ENCODE data around the gene IFITM2.
"Not testable (repeated sequence)": the region's sequence is repeated elsewhere in the genome, so short reads cannot be mapped to it uniquely, and the experiment has no call there.

The IFITM2 gene

DNA sequence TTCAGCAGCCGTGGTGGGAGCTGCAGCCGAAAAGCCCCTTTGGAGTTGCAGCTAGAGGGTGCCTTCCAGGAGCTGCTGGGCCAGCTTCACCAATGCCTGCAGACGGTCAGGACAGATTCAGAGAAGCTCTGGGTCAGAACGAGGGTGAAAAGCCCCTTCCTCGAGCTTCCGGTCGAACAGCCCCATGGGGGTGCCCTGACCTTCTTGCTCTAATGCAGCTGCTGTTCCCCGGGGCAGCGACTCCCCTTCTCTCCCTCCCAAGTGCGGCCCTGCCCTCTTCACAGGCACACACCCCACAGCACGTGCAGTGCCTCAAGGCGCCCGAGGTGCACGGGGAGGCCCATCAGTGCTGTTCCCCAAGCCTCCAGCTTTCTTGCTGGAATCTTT lies 22.7 kb downstream of the IFITM2 start:
- Histone ChIP-seq H3K9ac (no peak overlapping the region), H3K4me3 (ENCODE audit: low read depth, low read length) (no peak overlapping the region), H3K9me3 (ENCODE audit: control insufficient read depth, low read length) (no peaks in the 10 kb centered on the region), H3K4me2 (ENCODE audit: low read length) (no peak overlapping the region), H3K36me3 (ENCODE audit: control insufficient read depth, insufficient read depth, low read length) (no peaks in the 10 kb centered on the region), H3K79me2 (no peaks in the 10 kb centered on the region), H2AFZ (no peak overlapping the region), H3K4me1 (no peaks in the 10 kb centered on the region), H3K27me3 (ENCODE audit: control insufficient read depth, insufficient read depth, low read length) (no peaks in the 10 kb centered on the region), H3K27ac (no peak overlapping the region)
- TF ChIP-seq CTCF (IDR thresholded peaks at IDR 0.05), result no peak

DNA sequence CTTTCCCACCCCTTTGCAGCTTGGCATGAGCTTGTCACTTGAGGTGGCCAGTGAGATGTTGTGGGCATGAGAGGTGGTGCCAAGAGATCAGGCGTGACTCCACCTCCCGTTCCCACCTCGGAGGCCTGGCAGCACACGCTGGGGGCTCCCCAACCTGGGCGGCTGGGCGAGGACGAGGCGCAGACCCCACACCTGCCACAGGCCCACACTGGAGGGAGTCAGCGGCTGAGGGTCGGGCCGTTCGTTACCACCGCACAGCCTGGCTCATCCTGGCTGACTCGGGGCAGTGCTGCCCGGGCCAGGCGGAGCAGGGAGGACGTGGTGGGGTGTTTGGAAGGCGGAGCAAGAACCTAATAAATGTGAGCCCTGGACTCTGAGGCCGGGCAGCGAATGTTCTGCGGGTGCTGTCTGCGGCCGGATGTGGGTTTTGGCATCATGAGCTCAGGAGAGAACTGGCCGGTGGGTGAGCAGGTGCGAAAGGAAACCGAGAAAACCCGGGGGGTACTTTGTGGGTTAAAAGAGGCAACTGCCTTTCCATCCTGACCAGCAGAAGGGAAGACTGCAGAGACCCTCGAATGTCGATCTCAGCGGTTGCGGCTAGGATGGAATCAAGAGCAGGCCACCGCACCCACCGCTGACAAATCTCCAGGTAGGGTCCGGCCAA lies 23.2 kb downstream of the IFITM2 start:
- no peak overlapping the region for H3K27ac ChIP-seq
- H3K4me2 ChIP-seq (ENCODE audit: low read length), result no peak overlapping the region
- H3K4me1 ChIP-seq, result no peaks in the 10 kb centered on the region
- H3K79me2 ChIP-seq, result no peaks in the 10 kb centered on the region
- H3K36me3 ChIP-seq (ENCODE audit: control insufficient read depth, insufficient read depth, low read length), result no peaks in the 10 kb centered on the region
- H3K9me3 ChIP-seq (ENCODE audit: control insufficient read depth, low read length), result no peaks in the 10 kb centered on the region
- H3K4me3 ChIP-seq (ENCODE audit: low read depth, low read length), result no peak overlapping the region
- no peak overlapping the region for H2AFZ ChIP-seq
- no peaks in the 10 kb centered on the region for H3K27me3 ChIP-seq (ENCODE audit: control insufficient read depth, insufficient read depth, low read length)
- no peak overlapping the region for H3K9ac ChIP-seq
- no peak for TF ChIP-seq CTCF (IDR thresholded peaks at IDR 0.05)

DNA sequence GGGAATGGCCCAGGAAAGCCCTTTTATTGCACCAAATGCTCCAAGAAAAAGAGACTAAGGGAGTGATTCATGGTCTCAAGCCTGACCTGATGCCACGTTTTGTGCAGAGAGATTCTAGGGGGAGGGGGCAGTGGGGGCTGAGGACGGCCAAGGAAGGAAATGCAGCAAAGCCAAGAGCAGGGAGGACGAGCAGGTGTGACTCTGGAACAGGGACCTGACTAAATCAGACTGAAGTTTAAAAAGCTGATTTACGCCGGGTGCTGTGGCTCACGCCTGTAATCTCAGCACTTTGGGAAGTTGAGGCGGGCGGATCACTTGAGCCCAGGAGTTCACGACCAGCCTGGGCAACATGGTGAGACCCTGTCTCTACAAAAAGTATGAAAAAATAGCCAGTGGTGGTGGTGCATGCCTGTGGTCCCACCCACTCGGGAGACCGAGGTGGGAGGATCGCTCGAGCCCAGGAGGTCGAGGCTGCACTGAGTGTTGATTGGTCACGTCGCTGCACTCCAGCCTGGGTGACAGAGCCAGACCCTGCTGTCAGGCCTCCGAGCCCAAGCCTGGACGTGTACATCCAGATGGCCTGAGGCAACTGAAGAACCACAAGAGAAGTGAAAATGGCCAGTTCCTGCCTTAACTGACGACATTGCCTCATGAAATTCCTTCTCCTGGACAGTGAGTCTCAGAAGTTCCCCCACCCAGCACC lies 23.9 kb downstream of the IFITM2 start:
- no peaks in the 10 kb centered on the region for H3K79me2 ChIP-seq
- H3K27ac ChIP-seq, result no peak overlapping the region
- H3K36me3 ChIP-seq (ENCODE audit: control insufficient read depth, insufficient read depth, low read length), result no peaks in the 10 kb centered on the region
- no peak overlapping the region for H2AFZ ChIP-seq
- H3K4me2 ChIP-seq (ENCODE audit: low read length), result no peak overlapping the region
- H3K9ac ChIP-seq, result no peak overlapping the region
- H3K4me3 ChIP-seq (ENCODE audit: low read depth, low read length), result no peak overlapping the region
- H3K9me3 ChIP-seq (ENCODE audit: control insufficient read depth, low read length), result no peaks in the 10 kb centered on the region
- H3K4me1 ChIP-seq, result no peaks in the 10 kb centered on the region
- no peak for TF ChIP-seq CTCF (IDR thresholded peaks at IDR 0.05)
- no peaks in the 10 kb centered on the region for H3K27me3 ChIP-seq (ENCODE audit: control insufficient read depth, insufficient read depth, low read length)

DNA sequence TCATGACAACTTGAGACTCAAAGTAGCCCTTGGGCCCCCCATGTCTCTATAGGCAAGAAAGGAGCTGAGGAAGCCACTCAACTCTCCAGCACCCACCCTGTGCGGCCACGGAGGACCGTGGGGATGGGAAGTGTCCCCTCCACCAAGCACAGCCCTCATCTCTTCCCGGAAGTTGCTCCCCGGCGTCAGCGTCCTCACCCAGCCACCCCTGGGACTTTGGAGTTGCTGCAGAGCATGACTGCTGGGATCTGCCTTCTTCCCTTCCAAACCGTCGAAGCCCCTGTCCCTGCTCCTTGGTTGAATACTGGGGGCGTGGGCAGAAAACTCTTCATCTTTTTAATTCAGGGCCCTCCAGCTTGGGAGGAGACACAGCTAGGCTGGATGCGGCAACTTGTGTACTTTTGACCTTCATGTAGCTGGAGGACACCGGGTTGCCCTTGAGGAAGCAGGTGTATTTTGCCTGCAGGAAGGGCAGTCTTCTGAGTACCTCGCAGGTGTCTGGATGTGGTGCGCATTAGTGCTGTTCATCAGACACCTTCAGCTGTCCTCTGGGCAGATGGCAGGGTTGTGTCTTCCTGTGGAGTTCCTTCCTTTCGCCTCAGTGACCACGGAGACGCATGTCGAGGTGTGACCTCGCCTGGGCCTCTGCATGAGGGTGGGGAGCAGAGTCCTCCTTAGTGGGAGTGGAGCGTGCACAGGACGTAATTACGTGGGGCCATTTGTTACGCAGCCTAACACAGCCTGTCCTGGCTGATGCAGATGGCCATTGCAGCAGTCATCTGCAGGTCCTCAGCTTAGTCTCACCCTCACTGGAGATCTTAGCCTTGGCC lies 25.2 kb downstream of the IFITM2 start:
- H3K36me3 ChIP-seq (ENCODE audit: control insufficient read depth, insufficient read depth, low read length), result no peaks in the 10 kb centered on the region
- H3K4me3 ChIP-seq (ENCODE audit: low read depth, low read length), result no peak overlapping the region
- H3K27me3 ChIP-seq (ENCODE audit: control insufficient read depth, insufficient read depth, low read length), result no peaks in the 10 kb centered on the region
- H3K4me1 ChIP-seq, result no peaks in the 10 kb centered on the region
- H3K27ac ChIP-seq, result no peak overlapping the region
- no peak overlapping the region for H3K9ac ChIP-seq
- TF ChIP-seq CTCF (IDR thresholded peaks at IDR 0.05), result no peak
- H3K9me3 ChIP-seq (ENCODE audit: control insufficient read depth, low read length), result no peaks in the 10 kb centered on the region
- H3K79me2 ChIP-seq, result no peaks in the 10 kb centered on the region
- no peak overlapping the region for H3K4me2 ChIP-seq (ENCODE audit: low read length)
- H2AFZ ChIP-seq, result no peak overlapping the region

DNA sequence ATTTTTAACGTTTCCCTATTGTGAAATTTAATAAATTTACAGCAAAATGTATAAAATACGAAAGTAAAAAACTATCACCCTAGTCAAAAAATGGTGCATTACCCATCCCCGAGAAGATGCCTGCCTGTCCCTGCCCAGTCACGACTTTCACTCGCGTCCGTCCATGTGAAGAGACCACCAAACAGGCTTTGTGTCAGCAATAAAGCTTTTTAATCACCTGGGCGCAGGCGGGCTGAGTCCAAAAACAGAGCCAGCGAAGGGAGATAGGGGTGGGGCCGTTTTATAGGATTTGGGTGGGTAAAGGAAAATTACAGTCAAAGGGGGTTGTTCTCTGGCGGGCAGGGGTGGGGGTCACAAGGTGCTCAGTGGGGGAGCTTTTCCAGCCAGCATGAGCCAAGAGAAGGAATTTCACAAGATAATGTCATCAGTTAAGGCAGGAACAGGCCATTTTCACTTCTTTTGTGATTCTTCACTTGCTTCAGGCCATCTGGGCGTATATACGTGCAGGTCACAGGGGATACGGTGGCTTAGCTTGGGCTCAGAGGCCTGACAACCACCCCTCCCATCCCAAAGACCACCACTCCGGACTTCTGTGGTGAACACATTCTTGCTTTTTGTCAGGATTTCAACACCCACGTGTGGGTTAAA lies 26.1 kb downstream of the IFITM2 start:
- not testable (repeated sequence) for H3K4me2 ChIP-seq (ENCODE audit: low read length); H3K9ac ChIP-seq; H3K4me3 ChIP-seq (ENCODE audit: low read depth, low read length); H3K27me3 ChIP-seq (ENCODE audit: control insufficient read depth, insufficient read depth, low read length); H3K79me2 ChIP-seq; H3K4me1 ChIP-seq; H3K9me3 ChIP-seq (ENCODE audit: control insufficient read depth, low read length); H3K36me3 ChIP-seq (ENCODE audit: control insufficient read depth, insufficient read depth, low read length); H2AFZ ChIP-seq
- H3K27ac ChIP-seq, result peak overlapping the region; percentile 15

All from parathyroid adenoma (tissue), 2 donors.